CD4-positive, alpha-beta T cell (primary cell): Measurements from ENCODE around the gene PRKCA. TPM values are rescaled to one million over a fixed set of nuclear protein-coding genes. Genes with fewer than 3 reads are reported as not detected.

ENCODE experiments used
- ATAC-seq: fragments of 200-7000 bp; cut with Tn5 transposase; one replicate; pipeline ENCODE4 v1.10.0; 2022; ENCODE audit warnings: mild to moderate bottlenecking; ENCODE audit not compliant: poor library complexity
- CTCF ChIA-PET: fragments of 350-600 bp; sonication (Branson Sonifier 250); formaldehyde crosslinking; loops from one replicate; lab custom pipeline; 2021; ENCODE audit warnings: antibody characterized with exemption, inconsistent platforms; lab: Charles Lee
- POLR2A ChIA-PET: fragments of 350-600 bp; sonication (Branson Sonifier 250); formaldehyde crosslinking; loops from one replicate; lab custom pipeline; 2021; ENCODE audit warnings: antibody characterized with exemption, inconsistent platforms; lab: Charles Lee
- DNase-seq, 14 experiments: peaks; one replicate each; pipeline ENCODE4 v3.0.0-alpha.2; 2013 to 2020; ENCODE audit warnings: mixed read lengths in 2 of 14
- H3K27ac ChIP-seq, 2 donors: one replicate each; pipeline versions ENCODE4 v1.5.1 to v1.7.0; 2013; ENCODE audit warnings: low read length in 2 of 2, low read depth in 1 of 2, mild to moderate bottlenecking in 1 of 2
- H3K27me3 ChIP-seq, 2 experiments: 1 replicate in 1 of 2; 2 replicates in 1 of 2; pipeline versions ENCODE4 v1.6.1 to v1.7.0; 2013; ENCODE audit warnings: low read length in 2 of 2, control low read depth in 1 of 2, mild to moderate bottlenecking in 1 of 2, moderate library complexity in 1 of 2; ENCODE audit not compliant: insufficient read depth in 2 of 2, control insufficient read depth in 1 of 2
- H3K36me3 ChIP-seq: one replicate; pipeline ENCODE4 v1.6.1; 2013; ENCODE audit warnings: low read length, control low read depth; ENCODE audit not compliant: insufficient read depth
- H3K4me1 ChIP-seq: one replicate; pipeline ENCODE4 v1.6.1; 2013; ENCODE audit warnings: low read length, control low read depth; ENCODE audit not compliant: insufficient read depth
- H3K4me3 ChIP-seq: one replicate; pipeline ENCODE4 v1.5.1; 2013; ENCODE audit warnings: mild to moderate bottlenecking, low read length, moderate library complexity
- H3K9me3 ChIP-seq, 2 experiments: 1 replicate in 1 of 2; 2 replicates in 1 of 2; pipeline versions ENCODE4 v1.6.1 to v1.7.0; 2013; ENCODE audit warnings: low read length in 2 of 2, mild to moderate bottlenecking in 2 of 2, control low read depth in 1 of 2, moderate library complexity in 1 of 2; ENCODE audit not compliant: control insufficient read depth in 1 of 2, insufficient read depth in 1 of 2
- H3K27ac Mint-ChIP-seq: one replicate; pipeline ENCODE4 v1.8.0; 2020; ENCODE audit warnings: mixed read lengths
- H3K27me3 Mint-ChIP-seq: one replicate; pipeline ENCODE4 v1.8.0; 2021; ENCODE audit warnings: mixed read lengths
- H3K36me3 Mint-ChIP-seq: one replicate; pipeline ENCODE4 v1.8.0; 2021; ENCODE audit warnings: low read depth, mixed read lengths
- H3K4me1 Mint-ChIP-seq: one replicate; pipeline ENCODE4 v1.8.0; 2021; ENCODE audit warnings: low read depth, mixed read lengths
- H3K4me3 Mint-ChIP-seq: one replicate; pipeline ENCODE4 v1.8.0; 2020; ENCODE audit warnings: mild to moderate bottlenecking, mixed read lengths
- H3K9me3 Mint-ChIP-seq: one replicate; pipeline ENCODE4 v1.8.0; 2020; ENCODE audit warnings: mixed read lengths
- CTCF ChIP-seq: fragments of 200-600 bp; IDR thresholded peaks from one replicate; pipeline ENCODE4 v1.8.0; 2022; ENCODE audit warnings: antibody characterized with exemption, mild to moderate bottlenecking
- intact Hi-C, 2 experiments: fragments of 100-400 bp; cut with DNase I in 1 of 2; cut with micrococcal nuclease in 1 of 2; formaldehyde crosslinking; loops; one replicate each; pipeline versions ENCODE4 v1.15.1 to v1.9.0; 2023 to 2025; cut with DNase I, micrococcal nuclease
- total RNA-seq, 174 experiments: library from RNA in 2 of 174; stranded (reverse) in 2 of 174; gene quantifications; one replicate each; pipeline ENCODE4 v1.2.3 and lab custom pipeline; 2021 to 2026

Gene PRKCA
- total RNA-seq, 2 experiments from 2014 or later: 84.8 to 88.6 TPM

DNA sequence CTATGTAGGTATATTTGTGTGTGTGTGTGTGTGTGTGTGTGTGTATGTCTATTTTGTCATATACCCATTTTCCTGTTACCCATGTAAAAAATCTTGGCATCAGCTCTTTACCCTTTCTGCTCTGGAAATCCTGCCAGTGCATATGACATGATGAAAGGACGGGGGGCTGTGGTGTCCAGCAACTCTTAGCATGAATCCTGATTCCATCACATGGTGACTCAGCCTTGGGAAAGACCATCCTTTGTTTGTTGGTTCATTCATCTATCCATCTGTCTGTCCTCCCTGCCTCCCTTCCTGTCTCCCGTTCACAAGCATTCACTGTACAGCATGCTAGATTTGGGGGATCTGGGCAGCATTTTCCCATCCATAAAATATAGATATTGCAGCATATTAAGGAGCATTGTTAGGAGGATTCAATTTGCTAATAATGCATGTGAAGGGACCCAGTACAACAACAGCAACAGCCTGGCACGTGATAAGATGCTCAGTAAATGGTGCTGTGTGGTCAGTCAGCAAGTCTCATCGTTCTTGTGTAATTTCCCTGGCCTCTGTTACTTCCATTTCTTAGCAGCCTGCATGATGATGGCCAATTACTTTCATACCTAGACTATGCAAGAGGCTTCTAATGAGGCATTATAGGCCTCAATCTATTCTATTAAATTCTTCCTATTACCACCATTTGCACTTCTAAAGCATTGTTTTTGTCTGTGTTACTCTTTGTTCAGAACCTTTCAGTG is 191.0 kb downstream of the PRKCA start:
- Histone ChIP-seq H3K4me1 (peaks cover 21% of the 10 kb centered on the region), H3K4me3 (no peak overlapping the region), H3K36me3 (peaks cover 16% of the 10 kb centered on the region), H3K27ac (no peak overlapping the region), H3K9me3 (no peaks in the 10 kb centered on the region), H3K27me3 (no peaks in the 10 kb centered on the region)
- intact Hi-C loops: no loop called here
- no peaks in the 10 kb centered on the region for H3K9me3 Mint-ChIP-seq
- H3K4me3 Mint-ChIP-seq: peak overlapping the region; percentile 7
- peak overlapping the region; percentile 57 for H3K27ac Mint-ChIP-seq
- DNase-seq (no peak), ATAC-seq (no peak)
- ChIA-PET POLR2A (no interaction called here), CTCF (no interaction called here)
- peaks cover 75% of the 10 kb centered on the region for H3K4me1 Mint-ChIP-seq
- H3K36me3 Mint-ChIP-seq: peaks cover 36% of the 10 kb centered on the region
- no peaks in the 10 kb centered on the region for H3K27me3 Mint-ChIP-seq
- no peak for TF ChIP-seq CTCF

DNA sequence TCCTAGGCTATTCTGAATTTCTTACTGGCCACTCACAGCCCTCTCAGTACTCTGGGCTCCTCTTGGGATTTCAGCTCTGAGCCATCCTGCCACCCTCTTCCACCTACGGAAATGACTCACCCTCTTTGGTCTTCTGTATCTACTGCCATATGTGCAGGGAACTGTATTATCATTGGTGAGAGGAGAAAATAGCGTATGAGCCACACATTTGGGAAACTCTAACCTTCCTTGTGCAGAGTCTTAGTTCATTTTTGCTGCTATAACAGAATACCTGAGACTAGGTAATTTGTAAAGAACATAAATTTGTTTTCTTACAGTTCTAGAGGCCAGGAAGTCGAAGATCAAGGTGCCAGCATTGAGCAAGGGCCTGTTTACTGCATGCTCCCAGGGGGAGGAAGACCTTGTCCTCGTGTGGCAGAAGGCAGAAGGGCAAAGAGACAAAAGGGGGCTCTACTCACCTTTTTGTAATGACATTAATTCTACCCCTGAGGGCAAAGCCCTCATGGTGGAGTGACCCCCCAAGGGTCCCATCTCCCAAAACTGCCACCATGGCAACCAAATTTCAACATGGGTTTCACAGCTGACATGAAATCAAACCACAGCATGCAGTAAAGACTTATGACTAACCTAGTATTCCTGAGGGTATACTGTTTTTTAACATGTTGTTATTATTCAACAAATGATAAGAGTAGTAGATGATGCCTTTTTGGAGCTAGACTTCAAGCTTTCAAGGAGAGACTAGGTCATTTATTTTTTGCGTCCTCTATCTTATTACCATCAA is 191.8 kb downstream of the PRKCA start:
- CTCF ChIA-PET: no interaction called here
- ATAC-seq: peak; percentile 61
- Histone ChIP-seq H3K27me3 (no peaks in the 10 kb centered on the region), H3K4me1 (peaks cover 21% of the 10 kb centered on the region), H3K36me3 (peaks cover 16% of the 10 kb centered on the region), H3K27ac (no peak overlapping the region), H3K4me3 (no peak overlapping the region), H3K9me3 (no peaks in the 10 kb centered on the region)
- H3K36me3 Mint-ChIP-seq: peaks cover 36% of the 10 kb centered on the region
- POLR2A ChIA-PET: interaction anchor here (0.7 kb wide), 1 partner anchor 74 kb away, joined by 3 read pairs; no protein-coding TSS in a partner anchor
- H3K4me1 Mint-ChIP-seq: peaks cover 72% of the 10 kb centered on the region
- H3K27me3 Mint-ChIP-seq: no peaks in the 10 kb centered on the region
- intact Hi-C loops: no loop called here
- peak overlapping the region; percentile 57 for H3K27ac Mint-ChIP-seq
- no peaks in the 10 kb centered on the region for H3K9me3 Mint-ChIP-seq
- no peak for TF ChIP-seq CTCF
- peak in 3 of 14 experiments; percentile 15 to 20 (median 16) for DNase-seq
- H3K4me3 Mint-ChIP-seq: peak overlapping the region; percentile 7

GRCh38 chr17:66495035-66495434 is 192.6 kb downstream of the PRKCA start:
- no peaks in the 10 kb centered on the region for H3K27me3 ChIP-seq
- H3K4me1 Mint-ChIP-seq: peaks cover 72% of the 10 kb centered on the region
- ATAC-seq (no peak), DNase-seq (no peak)
- no peak for TF ChIP-seq CTCF
- H3K9me3 ChIP-seq: no peaks in the 10 kb centered on the region
- peaks cover 21% of the 10 kb centered on the region for H3K4me1 ChIP-seq
- H3K27me3 Mint-ChIP-seq: no peaks in the 10 kb centered on the region
- CTCF ChIA-PET: no interaction called here
- no peak overlapping the region for H3K27ac Mint-ChIP-seq
- H3K9me3 Mint-ChIP-seq: no peaks in the 10 kb centered on the region
- intact Hi-C loops: no loop called here
- H3K4me3 Mint-ChIP-seq: no peak overlapping the region
- peaks cover 18% of the 10 kb centered on the region for H3K36me3 ChIP-seq
- POLR2A ChIA-PET: interaction anchor here (0.7 kb wide), 1 partner anchor 73 kb away, joined by 3 read pairs; no protein-coding TSS in a partner anchor
- no peak overlapping the region for H3K27ac ChIP-seq
- H3K36me3 Mint-ChIP-seq: peaks cover 42% of the 10 kb centered on the region
- no peak overlapping the region for H3K4me3 ChIP-seq
